Heart right ventricle (tissue), 16 donors: ENCODE results near the gene RIC1. TPM values are rescaled to one million over a fixed set of nuclear protein-coding genes. Genes with fewer than 3 reads are reported as not detected.
A peak's percentile ranks its signal among the peaks of the same experiment; 100 is the strongest.
"Not testable (repeated sequence)": the region's sequence is repeated elsewhere in the genome, so short reads cannot be mapped to it uniquely, and the experiment has no call there.

ENCODE experiments used
- ATAC-seq, 8 donors: fragments of 200-7000 bp; cut with Tn5 transposase; one replicate each; pipeline ENCODE4 v1.9.1; 2020; ENCODE audit warnings: mild to moderate bottlenecking in 8 of 8, moderate library complexity in 8 of 8, moderate number of reproducible peaks in 1 of 8
- DNase-seq, 2 donors: peaks; one replicate each; pipeline ENCODE4 v3.0.0-alpha.2; 2020
- H3K27ac ChIP-seq, 10 donors: fragments of 200-600 bp; sonication (generic) in 2 of 10; one replicate each; pipeline versions ENCODE4 v1.5.0 to v1.8.0; 2020 to 2022; ENCODE audit warnings: mild to moderate bottlenecking in 3 of 10
- H3K27me3 ChIP-seq, 7 donors: fragments of 200-600 bp; one replicate each; pipeline ENCODE4 v1.8.0; 2021 to 2022; ENCODE audit warnings: mild to moderate bottlenecking in 2 of 7
- H3K36me3 ChIP-seq, 9 donors: fragments of 200-600 bp; sonication (generic) in 1 of 9; one replicate each; pipeline versions ENCODE4 v1.5.0 to v1.8.0; 2020 to 2022; ENCODE audit warnings: mild to moderate bottlenecking in 2 of 9
- H3K4me1 ChIP-seq, 9 donors: fragments of 200-600 bp; sonication (generic) in 1 of 9; one replicate each; pipeline versions ENCODE4 v1.5.0 to v1.8.0; 2020 to 2022; ENCODE audit warnings: mild to moderate bottlenecking in 4 of 9
- H3K4me3 ChIP-seq, 10 donors: fragments of 200-600 bp; sonication (generic) in 2 of 10; one replicate each; pipeline versions ENCODE4 v1.5.0 to v1.8.0; 2020 to 2022; ENCODE audit warnings: mild to moderate bottlenecking in 7 of 10, moderate library complexity in 2 of 10
- H3K9me3 ChIP-seq, 11 donors: fragments of 200-600 bp in 10 of 11; sonication (generic) in 2 of 11; one replicate each; pipeline versions ENCODE4 v1.5.0 to v1.8.0; 2013 to 2022; ENCODE audit warnings: mild to moderate bottlenecking in 2 of 11, control low read depth in 1 of 11, moderate library complexity in 1 of 11
- CTCF ChIP-seq, 9 donors: fragments of 200-600 bp; sonication (generic) in 2 of 9; IDR thresholded peaks; one replicate each; pipeline versions ENCODE4 v1.5.0 to v1.8.0; 2021 to 2022; ENCODE audit warnings: antibody characterized with exemption in 9 of 9, mild to moderate bottlenecking in 5 of 9, moderate library complexity in 1 of 9
- WGBS, 2 donors: extraction: QIAGEN DNeasy Blood & Tissue Kit; methylation state at CpG; one replicate each; pipeline ENCODE4 v1.1.7; 2013; ENCODE audit warnings: inconsistent platforms in 1 of 2; 5-methylcytosine and 5-hydroxymethylcytosine counted together
- intact Hi-C, 10 donors: fragments of 100-400 bp; cut with DNase I; formaldehyde crosslinking; loops; one replicate each; pipeline versions ENCODE4 v1.11.1 to v1.14.2; 2022
- polyA plus RNA-seq, 2 donors: library from polyadenylated mRNA; stranded (reverse); fragments of 200-250 nt; gene quantifications; one replicate each; pipeline ENCODE4 v1.2.3, GENCODE V29; 2013
- total RNA-seq, 10 donors: library from RNA; stranded (reverse); fragmentation: NEBNext Ultra II Directional in 3 of 10; extraction: Animal tissue kit (Norgen Biotek cat#: 25700) in 3 of 10; gene quantifications; one replicate each; pipeline versions ENCODE4 v1.2.1 to v1.2.4, GENCODE V29; 2021 to 2023
- donor health status: Arrhythmogenic right ventricular cardiomyopathy.
- donor health status: ischemic (EF 13 %, LVEDD 7.1; RV severe dilation, severe dysfunction).
- donor health status: healthy with polysubstance abuse.
- donor health status: DM: no; HTN: yes; CAD: no.
- donor health status: DM: no; HTN: no; CAD: no.
- donor health status: ischemic (EF 25% LVEDD 6.9; RV normal size, moderate dysfunction).
- donor health status: ischemic (EF 25% LVEDD 5.7; RV mildly dilated, moderate dysfunction).
- donor health status: healthy.
- donor health status: DM: yes; HTN: yes; CAD: no.
- donor health status: Ischemic cardiomyopathy.
- donor health status: ischemic (EF 35%, LVEDD 5.7; RV mildly dilated, moderate dysfunction).
- donor health status: nonischemic (EF 11% LVEDD 7.7; RV severe dilation, severe dysfunction).
- donor health status: DM: yes; HTN: yes; CAD: no.
- donor health status: PGD.
- donor health status: ischemic (EF 29% LVEDD 5.4; RV normal size, mild dysfunction).
- donor health status: nonischemic (EF 23%, LVEDD 6.1; RV moderate dilation, normal function).

Gene RIC1
- total and polyA plus RNA-seq, 12 donors, result 2.5 to 13.8 (median 8.3) TPM

- no peak overlapping the region for H3K4me3 ChIP-seq
- DNase-seq (no peak), ATAC-seq (no peak)
- 83 to 87% methylated on average over 5 of the region's 5 CpGs for WGBS, 2 donors
- intact Hi-C loops, result no loop called here
- H3K27me3 ChIP-seq, result no peaks in the 10 kb centered on the region
- no peaks in the 10 kb centered on the region for H3K9me3 ChIP-seq
- peaks cover 0 to 100% (median 44%) of the 10 kb centered on the region in 9 donors for H3K36me3 ChIP-seq
- H3K27ac ChIP-seq, result no peak overlapping the region
- H3K4me1 ChIP-seq, result no peaks in the 10 kb centered on the region
- TF ChIP-seq CTCF (IDR thresholded peaks at IDR 0.05), result no peak
These were observed 139.3 kb downstream of the RIC1 start for GRCh38 chr9:5767968-5768932.

GRCh38 chr9:5773324-5773999 lies 144.6 kb downstream of the RIC1 start:
- intact Hi-C loops, result no loop called here
- ATAC-seq, result no peak
- Histone ChIP-seq H3K9me3 (peaks cover 0 to 20% (median under 1%) of the 10 kb centered on the region in 11 donors), H3K27ac (no peak overlapping the region), H3K27me3 (no peaks in the 10 kb centered on the region), H3K4me3 (no peak overlapping the region), H3K4me1 (no peaks in the 10 kb centered on the region), H3K36me3 (peaks cover 0 to 100% (median 75%) of the 10 kb centered on the region in 9 donors)
- 90 to 92% methylated on average over 3 of the region's 3 CpGs for WGBS, 2 donors
- peak in 1 of 9 donors; percentile 14 for TF ChIP-seq CTCF (IDR thresholded peaks at IDR 0.05)
- DNase-seq, result no peak

GRCh38 chr9:5778805-5779204 lies 149.9 kb downstream of the RIC1 start:
- intact Hi-C loops, result no loop called here
- H3K4me1 ChIP-seq, result no peaks in the 10 kb centered on the region
- peaks cover 0 to 45% (median 5%) of the 10 kb centered on the region in 11 donors for H3K9me3 ChIP-seq
- H3K36me3 ChIP-seq, result peaks cover 0 to 98% (median 53%) of the 10 kb centered on the region in 9 donors
- H3K27me3 ChIP-seq, result no peaks in the 10 kb centered on the region
- 94 to 99% methylated on average over 1 of the region's 1 CpG for WGBS, 2 donors
- TF ChIP-seq CTCF (IDR thresholded peaks at IDR 0.05), result no peak
- no peak for ATAC-seq
- no peak overlapping the region for H3K4me3 ChIP-seq
- H3K27ac ChIP-seq, result no peak overlapping the region
- no peak for DNase-seq

- H3K27ac ChIP-seq, intact Hi-C loops, H3K4me3 ChIP-seq, DNase-seq, H3K4me1 ChIP-seq, H3K27me3 ChIP-seq: not testable (repeated sequence)
- 84 to 86% methylated on average over 4 of the region's 4 CpGs for WGBS, 2 donors
- peak in 6 of 8 donors; percentile 42 to 88 (median 76) for ATAC-seq
- Histone ChIP-seq H3K9me3 (peaks cover 0 to 45% (median 5%) of the 10 kb centered on the region in 11 donors), H3K36me3 (peaks cover 0 to 97% (median 44%) of the 10 kb centered on the region in 9 donors)
These were observed 150.9 kb downstream of the RIC1 start for GRCh38 chr9:5779705-5780218.

- intact Hi-C loops, ATAC-seq, H3K27me3 ChIP-seq, H3K27ac ChIP-seq, DNase-seq, H3K4me3 ChIP-seq: not testable (repeated sequence)
- 98 to 100% methylated on average over 3 of the region's 3 CpGs for WGBS, 2 donors
- peaks cover 0 to 85% (median 21%) of the 10 kb centered on the region in 9 donors for H3K36me3 ChIP-seq
- peaks cover 0 to 24% (median 6%) of the 10 kb centered on the region in 9 donors for H3K4me1 ChIP-seq
- H3K9me3 ChIP-seq, result peaks cover 0 to 33% (median 5%) of the 10 kb centered on the region in 11 donors
These were observed 154.5 kb downstream of the RIC1 start for GRCh38 chr9:5783420-5783819.
